LNCaP clone FGC (cell line): ENCODE data around the gene CLSTN2.

Source experiments
- DNase-seq: peaks from one replicate; pipeline ENCODE4 v3.0.0-alpha.2; 2011; ENCODE audit warnings: low read depth
- H3K4me3 ChIP-seq: 2 replicates; pipeline ENCODE4 v1.5.1; 2011; ENCODE audit warnings: mild to moderate bottlenecking, low read depth, low read length, control low read depth
- TF ChIP-seq, protein P1 (sequence below): IDR thresholded peaks from 2 replicates; pipeline ENCODE4 v1.5.1; 2012; ENCODE audit warnings: mild to moderate bottlenecking; ENCODE audit not compliant: control insufficient read depth, insufficient read depth; ENCODE audit errors: extremely low read depth

CLSTN2 gene

DNA sequence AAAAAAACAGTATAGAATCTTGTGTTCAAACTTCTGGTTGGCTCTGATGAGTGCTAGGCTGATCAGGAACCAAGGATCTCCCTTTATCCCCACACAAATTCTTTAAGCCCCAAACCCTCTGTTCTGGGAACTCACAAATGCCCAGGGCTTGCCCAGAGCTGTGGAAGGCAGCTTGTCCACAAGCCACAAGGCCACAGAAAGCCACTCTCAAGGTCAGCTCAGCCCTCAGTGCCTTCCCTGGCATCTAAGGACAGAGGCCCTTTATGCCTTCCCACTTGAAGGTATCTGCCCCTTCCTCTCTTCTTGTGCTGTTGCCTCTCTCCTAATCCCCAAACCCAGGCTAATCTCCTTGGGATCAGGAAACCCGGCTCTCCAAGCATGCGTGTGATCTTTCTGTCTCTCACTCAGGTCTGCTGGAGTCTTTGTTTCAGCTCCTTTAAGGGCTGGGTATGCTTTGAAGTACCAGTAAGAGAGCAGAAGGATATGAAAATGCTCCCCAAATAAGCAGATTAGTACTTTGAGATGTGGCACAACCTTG lies 597.9 kb downstream of the CLSTN2 start:
- DNase-seq, result no peak
- TF ChIP-seq, protein P1, sequence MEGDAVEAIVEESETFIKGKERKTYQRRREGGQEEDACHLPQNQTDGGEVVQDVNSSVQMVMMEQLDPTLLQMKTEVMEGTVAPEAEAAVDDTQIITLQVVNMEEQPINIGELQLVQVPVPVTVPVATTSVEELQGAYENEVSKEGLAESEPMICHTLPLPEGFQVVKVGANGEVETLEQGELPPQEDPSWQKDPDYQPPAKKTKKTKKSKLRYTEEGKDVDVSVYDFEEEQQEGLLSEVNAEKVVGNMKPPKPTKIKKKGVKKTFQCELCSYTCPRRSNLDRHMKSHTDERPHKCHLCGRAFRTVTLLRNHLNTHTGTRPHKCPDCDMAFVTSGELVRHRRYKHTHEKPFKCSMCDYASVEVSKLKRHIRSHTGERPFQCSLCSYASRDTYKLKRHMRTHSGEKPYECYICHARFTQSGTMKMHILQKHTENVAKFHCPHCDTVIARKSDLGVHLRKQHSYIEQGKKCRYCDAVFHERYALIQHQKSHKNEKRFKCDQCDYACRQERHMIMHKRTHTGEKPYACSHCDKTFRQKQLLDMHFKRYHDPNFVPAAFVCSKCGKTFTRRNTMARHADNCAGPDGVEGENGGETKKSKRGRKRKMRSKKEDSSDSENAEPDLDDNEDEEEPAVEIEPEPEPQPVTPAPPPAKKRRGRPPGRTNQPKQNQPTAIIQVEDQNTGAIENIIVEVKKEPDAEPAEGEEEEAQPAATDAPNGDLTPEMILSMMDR, result no peak

GRCh38 chr3:140536926-140537726 lies 602.1 kb downstream of the CLSTN2 start:
- TF ChIP-seq, protein P1, result no peak

More for the DNA sequence above, 597.9 kb downstream of the CLSTN2 start:
- H3K4me3 ChIP-seq, result no peak overlapping the region

GRCh38 chr3:140537727-140538082 lies 602.7 kb downstream of the CLSTN2 start:
- H3K4me3 ChIP-seq, result no peak overlapping the region
- TF ChIP-seq, protein P1, result no peak
- no peak for DNase-seq

More at GRCh38 chr3:140536926-140537726, 602.1 kb downstream of the CLSTN2 start:
- H3K4me3 ChIP-seq, result no peak overlapping the region
- no peak for DNase-seq

DNA sequence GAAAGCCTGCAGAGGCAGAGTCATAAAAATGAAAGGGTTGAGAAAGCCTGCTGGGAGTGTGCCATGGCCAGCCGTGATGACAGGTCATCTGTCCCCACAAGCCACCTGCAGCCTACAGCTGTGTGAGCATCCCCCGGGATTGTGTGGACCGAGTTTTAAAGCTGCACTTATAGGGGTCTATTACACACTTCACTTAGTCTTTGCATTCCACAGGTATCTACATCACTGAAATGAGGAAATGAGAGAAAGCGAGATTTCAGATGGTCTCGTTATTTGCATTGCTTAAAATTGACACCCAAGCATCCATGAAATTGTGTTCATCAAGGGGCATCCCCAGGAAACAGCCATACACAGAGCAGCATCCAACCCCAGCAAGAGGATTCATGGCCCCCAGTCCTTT lies 605.3 kb downstream of the CLSTN2 start:
- H3K4me3 ChIP-seq, result no peak overlapping the region
- TF ChIP-seq, protein P1, result no peak
- DNase-seq, result no peak

DNA sequence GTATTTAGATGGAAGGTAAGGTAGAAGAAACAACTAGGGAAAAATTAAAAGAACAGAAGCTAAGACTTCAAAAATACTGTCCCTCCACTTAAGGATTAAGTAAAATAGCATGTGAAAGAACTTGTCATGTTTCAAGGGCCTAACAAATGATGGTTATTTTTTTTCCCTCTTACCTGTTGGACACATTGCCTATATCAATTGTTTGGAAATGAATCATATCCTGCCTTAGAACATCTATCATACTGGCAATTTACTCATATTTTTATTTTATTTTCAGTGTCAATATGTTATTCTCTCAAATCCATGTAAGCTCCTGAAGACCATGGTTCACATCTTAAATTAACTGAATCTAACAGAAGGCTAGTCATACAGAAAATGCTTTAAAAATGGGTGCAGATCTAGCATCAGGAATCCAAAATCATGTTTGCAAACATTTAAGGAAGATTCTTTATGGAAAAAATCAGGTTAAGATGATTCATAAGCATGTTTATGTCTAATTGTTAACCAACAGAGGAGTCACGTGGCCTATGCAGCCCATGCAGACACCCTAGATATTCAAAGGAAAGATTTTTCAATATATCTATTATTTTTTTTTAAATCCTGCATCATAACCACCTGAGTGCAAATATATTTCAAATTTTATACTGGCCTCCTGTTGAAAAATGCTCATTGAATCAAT lies 607.1 kb downstream of the CLSTN2 start:
- TF ChIP-seq, protein P1, result no peak
- no peak for DNase-seq
- H3K4me3 ChIP-seq, result no peak overlapping the region

DNA sequence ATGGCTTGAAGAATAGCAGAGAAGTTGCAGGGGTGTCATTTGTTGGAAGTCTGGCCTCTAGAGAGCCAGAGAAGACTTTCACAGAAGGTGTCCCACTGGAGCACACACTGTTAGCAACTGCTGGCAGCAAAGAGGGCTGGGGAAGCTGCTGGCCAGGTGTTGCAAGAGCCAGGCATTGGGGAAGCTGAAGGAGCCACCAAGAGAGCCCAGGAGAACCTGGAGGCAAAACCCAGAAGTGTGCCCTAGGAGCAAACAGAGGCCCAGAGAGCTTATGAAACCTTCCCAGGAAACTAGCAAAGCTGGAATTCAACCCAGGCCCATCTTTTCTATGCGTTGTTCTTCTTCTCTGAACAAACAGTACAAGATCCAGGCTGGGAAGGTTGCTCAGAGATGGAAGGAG lies 610.2 kb downstream of the CLSTN2 start:
- no peak for DNase-seq
- TF ChIP-seq, protein P1, result no peak
- H3K4me3 ChIP-seq, result no peak overlapping the region

DNA sequence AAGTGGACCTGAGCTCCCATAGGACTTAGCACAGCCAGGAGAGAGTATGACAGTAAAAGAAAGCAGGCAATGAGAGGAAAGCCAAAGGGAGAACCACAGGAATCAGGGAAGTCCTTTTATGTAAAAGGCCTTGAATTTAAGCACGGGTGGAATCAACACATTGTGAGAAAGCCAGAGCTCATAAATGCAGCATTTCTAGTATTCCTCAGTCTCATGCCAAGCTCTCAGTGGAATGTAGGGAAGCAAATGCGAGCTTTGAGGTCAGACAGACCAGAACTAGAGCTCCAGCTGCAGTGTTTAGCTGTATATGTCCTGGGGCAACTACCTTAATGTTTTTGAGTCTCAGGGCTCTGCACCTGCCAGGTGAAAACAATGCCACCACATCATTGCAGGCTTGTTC lies 610.8 kb downstream of the CLSTN2 start:
- no peak for DNase-seq
- TF ChIP-seq, protein P1, result no peak
- no peak overlapping the region for H3K4me3 ChIP-seq
